ENCODE results near the gene PIGN.
"Not testable (repeated sequence)": the region's sequence is repeated elsewhere in the genome, so short reads cannot be mapped to it uniquely, and the experiment has no call there.

PIGN gene

GRCh38 chr18:62177271-62177670, 9.6 kb downstream of the PIGN start:
- DNase-seq = no peak

GRCh38 chr18:62175521-62175920, 11.3 kb downstream of the PIGN start:
- DNase-seq = no peak

- DNase-seq = no peak
These were observed 14.6 kb downstream of the PIGN start for GRCh38 chr18:62172298-62172697.

- DNase-seq = no peak
These were observed 16.0 kb downstream of the PIGN start for GRCh38 chr18:62170857-62171256.

GRCh38 chr18:62166524-62166923, 20.3 kb downstream of the PIGN start:
- DNase-seq = not testable (repeated sequence)

- DNase-seq = no peak
These were observed 21.3 kb downstream of the PIGN start for GRCh38 chr18:62165583-62165982.

- DNase-seq = no peak
These were observed 21.9 kb downstream of the PIGN start for GRCh38 chr18:62164855-62165487.

GRCh38 chr18:62164310-62164709, 22.5 kb downstream of the PIGN start:
- no peak for DNase-seq

- no peak for DNase-seq
These were observed 29.0 kb downstream of the PIGN start for GRCh38 chr18:62157843-62158242.

GRCh38 chr18:62152844-62153243, 34.0 kb downstream of the PIGN start:
- no peak for DNase-seq

GRCh38 chr18:62151068-62151771, 35.6 kb downstream of the PIGN start:
- no peak for DNase-seq

- no peak for DNase-seq
These were observed 42.5 kb downstream of the PIGN start for GRCh38 chr18:62144338-62144737.

GRCh38 chr18:62140259-62140658, 46.6 kb downstream of the PIGN start:
- DNase-seq = no peak

GRCh38 chr18:62138461-62139235, 48.2 kb downstream of the PIGN start:
- DNase-seq = no peak

GRCh38 chr18:62131301-62131909, 55.5 kb downstream of the PIGN start:
- peak; percentile 63 for DNase-seq

GRCh38 chr18:62128157-62128556, 58.7 kb downstream of the PIGN start:
- no peak for DNase-seq

- no peak for DNase-seq
These were observed 60.1 kb downstream of the PIGN start for GRCh38 chr18:62126737-62127136.

GRCh38 chr18:62125702-62126101, 61.2 kb downstream of the PIGN start:
- DNase-seq = no peak

GRCh38 chr18:62122330-62122729, 64.5 kb downstream of the PIGN start:
- DNase-seq = no peak

GRCh38 chr18:62119884-62120283, 67.0 kb downstream of the PIGN start:
- DNase-seq = no peak

GRCh38 chr18:62118328-62118727, 68.5 kb downstream of the PIGN start:
- no peak for DNase-seq

GRCh38 chr18:62109676-62110075, 77.2 kb downstream of the PIGN start:
- DNase-seq = no peak

- DNase-seq = no peak
These were observed 79.0 kb downstream of the PIGN start for GRCh38 chr18:62107881-62108280.

- DNase-seq = no peak
These were observed 80.6 kb downstream of the PIGN start for GRCh38 chr18:62106271-62106670.
